Activated CD4-positive, alpha-beta T cell treated with anti-CD3 and anti-CD28 coated beads, Interleukin-2, amount 10 ng/mL, durations not matched to agents 24 days and 14 days (primary cell): ENCODE results near the gene CTIF. TPM values are rescaled to one million over a fixed set of nuclear protein-coding genes. Genes with fewer than 3 reads are reported as not detected.
A peak's percentile ranks its signal among the peaks of the same experiment; 100 is the strongest.

Source experiments
- DNase-seq: peaks from one replicate; pipeline ENCODE4 v3.0.0; 2022
- H3K27ac Mint-ChIP-seq: one replicate; pipeline ENCODE4 v1.8.0; 2022; ENCODE audit warnings: mild to moderate bottlenecking, mixed read lengths
- H3K27me3 Mint-ChIP-seq: one replicate; pipeline ENCODE4 v1.8.0; 2022; ENCODE audit warnings: mixed read lengths
- H3K36me3 Mint-ChIP-seq: one replicate; pipeline ENCODE4 v1.8.0; 2022; ENCODE audit warnings: low read depth, mild to moderate bottlenecking, mixed read lengths
- H3K4me1 Mint-ChIP-seq: one replicate; pipeline ENCODE4 v1.8.0; 2021; ENCODE audit warnings: mixed read lengths
- H3K4me3 Mint-ChIP-seq: one replicate; pipeline ENCODE4 v1.8.0; 2022; ENCODE audit warnings: mild to moderate bottlenecking, moderate library complexity, mixed read lengths
- H3K9me3 Mint-ChIP-seq: one replicate; pipeline ENCODE4 v1.8.0; 2021; ENCODE audit warnings: mixed read lengths
- intact Hi-C: fragments of 100-400 bp; cut with micrococcal nuclease; formaldehyde crosslinking; loops from one replicate; pipeline ENCODE4 v1.15.1; 2023
- total RNA-seq: library from RNA; stranded (reverse); gene quantifications from 2 replicates; pipeline ENCODE4 v1.2.3, GENCODE V29; 2022

Gene CTIF
- total RNA-seq, 1 donor from 2014 or later: 9.5 TPM

- Mint-ChIP-seq H3K4me1 (peaks cover 16% of the 10 kb centered on the region), H3K36me3 (no peaks in the 10 kb centered on the region), H3K27ac (no peak overlapping the region), H3K4me3 (peak overlapping the region; percentile 84), H3K27me3 (peaks cover 33% of the 10 kb centered on the region), H3K9me3 (no peaks in the 10 kb centered on the region)
- DNase-seq: peak; percentile 83
- intact Hi-C loops: loop anchor here (1.0 kb wide), 1 partner anchor 130 kb away; no protein-coding TSS in a partner anchor
Measured at GRCh38 chr18:48540251-48541025, 1.6 kb downstream of the CTIF start.

GRCh38 chr18:48541026-48541746 lies 2.4 kb downstream of the CTIF start:
- DNase-seq: peak; percentile 69
- Mint-ChIP-seq H3K9me3 (no peaks in the 10 kb centered on the region), H3K4me1 (peaks cover 16% of the 10 kb centered on the region), H3K27me3 (peaks cover 38% of the 10 kb centered on the region), H3K4me3 (peak overlapping the region; percentile 84), H3K27ac (no peak overlapping the region), H3K36me3 (no peaks in the 10 kb centered on the region)
- intact Hi-C loops: no loop called here

GRCh38 chr18:48541747-48542400 lies 3.0 kb downstream of the CTIF start:
- DNase-seq: no peak
- H3K4me1 Mint-ChIP-seq: peaks cover 16% of the 10 kb centered on the region
- H3K27ac Mint-ChIP-seq: no peak overlapping the region
- H3K27me3 Mint-ChIP-seq: peaks cover 45% of the 10 kb centered on the region
- no peaks in the 10 kb centered on the region for H3K9me3 Mint-ChIP-seq
- H3K36me3 Mint-ChIP-seq: no peaks in the 10 kb centered on the region
- intact Hi-C loops: loop anchor here (2.0 kb wide), 1 partner anchor 635 kb away; no protein-coding TSS in a partner anchor
- H3K4me3 Mint-ChIP-seq: peak overlapping the region; percentile 18

GRCh38 chr18:48542513-48543181 lies 3.8 kb downstream of the CTIF start:
- DNase-seq: no peak
- H3K27ac Mint-ChIP-seq: no peak overlapping the region
- H3K27me3 Mint-ChIP-seq: peaks cover 45% of the 10 kb centered on the region
- intact Hi-C loops: loop anchor here (2.0 kb wide), 1 partner anchor 634 kb away; no protein-coding TSS in a partner anchor
- H3K4me1 Mint-ChIP-seq: peaks cover 16% of the 10 kb centered on the region
- no peaks in the 10 kb centered on the region for H3K36me3 Mint-ChIP-seq
- peak overlapping the region; percentile 30 for H3K4me3 Mint-ChIP-seq
- H3K9me3 Mint-ChIP-seq: no peaks in the 10 kb centered on the region

- no peaks in the 10 kb centered on the region for H3K36me3 Mint-ChIP-seq
- peaks cover 16% of the 10 kb centered on the region for H3K4me1 Mint-ChIP-seq
- peak; percentile 69 for DNase-seq
- H3K27me3 Mint-ChIP-seq: peaks cover 45% of the 10 kb centered on the region
- no peaks in the 10 kb centered on the region for H3K9me3 Mint-ChIP-seq
- intact Hi-C loops: loop anchor here (2.0 kb wide), 1 partner anchor 634 kb away; no protein-coding TSS in a partner anchor
- H3K27ac Mint-ChIP-seq: no peak overlapping the region
- peak overlapping the region; percentile 30 for H3K4me3 Mint-ChIP-seq
Measured at GRCh38 chr18:48543228-48543627, 4.4 kb downstream of the CTIF start.

- DNase-seq: no peak
- Mint-ChIP-seq H3K36me3 (no peaks in the 10 kb centered on the region), H3K27ac (no peak overlapping the region), H3K27me3 (peaks cover 48% of the 10 kb centered on the region), H3K9me3 (no peaks in the 10 kb centered on the region), H3K4me3 (no peak overlapping the region), H3K4me1 (peaks cover 16% of the 10 kb centered on the region)
- intact Hi-C loops: no loop called here
Measured at GRCh38 chr18:48544116-48544515, 5.3 kb downstream of the CTIF start.

- Mint-ChIP-seq H3K27me3 (peaks cover 48% of the 10 kb centered on the region), H3K27ac (no peak overlapping the region), H3K4me1 (peaks cover 16% of the 10 kb centered on the region), H3K36me3 (no peaks in the 10 kb centered on the region), H3K4me3 (no peak overlapping the region), H3K9me3 (no peaks in the 10 kb centered on the region)
- DNase-seq: no peak
- intact Hi-C loops: no loop called here
Measured at GRCh38 chr18:48544661-48545415, 6.0 kb downstream of the CTIF start.

GRCh38 chr18:48545757-48546321 lies 7.0 kb downstream of the CTIF start:
- H3K27ac Mint-ChIP-seq: no peak overlapping the region
- intact Hi-C loops: no loop called here
- H3K4me3 Mint-ChIP-seq: no peak overlapping the region
- peaks cover 46% of the 10 kb centered on the region for H3K27me3 Mint-ChIP-seq
- DNase-seq: no peak
- H3K9me3 Mint-ChIP-seq: no peaks in the 10 kb centered on the region
- no peaks in the 10 kb centered on the region for H3K36me3 Mint-ChIP-seq
- H3K4me1 Mint-ChIP-seq: peaks cover 16% of the 10 kb centered on the region

GRCh38 chr18:48546396-48546795 lies 7.6 kb downstream of the CTIF start:
- no peak for DNase-seq
- H3K27ac Mint-ChIP-seq: no peak overlapping the region
- H3K4me3 Mint-ChIP-seq: no peak overlapping the region
- H3K27me3 Mint-ChIP-seq: peaks cover 44% of the 10 kb centered on the region
- intact Hi-C loops: no loop called here
- H3K36me3 Mint-ChIP-seq: no peaks in the 10 kb centered on the region
- H3K4me1 Mint-ChIP-seq: peaks cover 15% of the 10 kb centered on the region
- no peaks in the 10 kb centered on the region for H3K9me3 Mint-ChIP-seq

- H3K4me3 Mint-ChIP-seq: no peak overlapping the region
- H3K9me3 Mint-ChIP-seq: no peaks in the 10 kb centered on the region
- H3K36me3 Mint-ChIP-seq: no peaks in the 10 kb centered on the region
- DNase-seq: no peak
- peaks cover 11% of the 10 kb centered on the region for H3K4me1 Mint-ChIP-seq
- H3K27me3 Mint-ChIP-seq: peaks cover 32% of the 10 kb centered on the region
- intact Hi-C loops: no loop called here
- no peak overlapping the region for H3K27ac Mint-ChIP-seq
Measured at GRCh38 chr18:48547531-48547981, 8.7 kb downstream of the CTIF start.

GRCh38 chr18:48548011-48548771 lies 9.4 kb downstream of the CTIF start:
- H3K27me3 Mint-ChIP-seq: peaks cover 28% of the 10 kb centered on the region
- H3K9me3 Mint-ChIP-seq: no peaks in the 10 kb centered on the region
- no peaks in the 10 kb centered on the region for H3K36me3 Mint-ChIP-seq
- intact Hi-C loops: no loop called here
- DNase-seq: no peak
- H3K4me1 Mint-ChIP-seq: peaks cover 8% of the 10 kb centered on the region
- no peak overlapping the region for H3K4me3 Mint-ChIP-seq
- H3K27ac Mint-ChIP-seq: no peak overlapping the region

- peaks cover 24% of the 10 kb centered on the region for H3K27me3 Mint-ChIP-seq
- H3K4me1 Mint-ChIP-seq: peaks cover under 1% of the 10 kb centered on the region
- H3K4me3 Mint-ChIP-seq: no peak overlapping the region
- DNase-seq: no peak
- intact Hi-C loops: no loop called here
- no peaks in the 10 kb centered on the region for H3K9me3 Mint-ChIP-seq
- no peaks in the 10 kb centered on the region for H3K36me3 Mint-ChIP-seq
- H3K27ac Mint-ChIP-seq: no peak overlapping the region
Measured at GRCh38 chr18:48548921-48549320, 10.1 kb downstream of the CTIF start.
